Activated naive CD4-positive, alpha-beta T cell treated with anti-CD3 and anti-CD28 coated beads, Interleukin-2, amount 50 U/mL, for 72 hours (primary cell): Measurements from ENCODE around the gene RUNX2. TPM values are rescaled to one million over a fixed set of nuclear protein-coding genes. Genes with fewer than 3 reads are reported as not detected.

Experiments
- ATAC-seq, 2 donors: fragments of 150-1000 bp; cut with Tn5 transposase; 2 replicates each; pipeline ENCODE4 v1.10.0; 2021; ENCODE audit warnings: mild to moderate bottlenecking in 2 of 2, moderate library complexity in 2 of 2
- DNase-seq, 2 donors: peaks; one replicate each; pipeline ENCODE4 v3.0.0; 2021 to 2022; ENCODE audit warnings: low spot score in 2 of 2
- H3K27ac Mint-ChIP-seq, 2 donors: one replicate each; pipeline ENCODE4 v1.8.0; 2022; ENCODE audit warnings: mild to moderate bottlenecking in 2 of 2, mixed read lengths in 2 of 2
- H3K36me3 Mint-ChIP-seq, 2 donors: one replicate each; pipeline ENCODE4 v1.8.0; 2022; ENCODE audit warnings: mixed read lengths in 2 of 2
- H3K9me3 Mint-ChIP-seq, 2 donors: one replicate each; pipeline ENCODE4 v1.8.0; 2022; ENCODE audit warnings: mixed read lengths in 2 of 2
- total RNA-seq, 2 donors: library from RNA; stranded (reverse); gene quantifications; one replicate each; pipeline ENCODE4 v1.2.3, GENCODE V29; 2022

The RUNX2 gene
- total RNA-seq, 2 donors from 2014 or later: 9.5 to 20.8 TPM

GRCh38 chr6:45433533-45434380 is 105.6 kb downstream of the RUNX2 start:
- Mint-ChIP-seq H3K27ac (peak overlapping the region in 1 of 2 donors; percentile 57), H3K9me3 (no peaks in the 10 kb centered on the region), H3K36me3 (peaks cover 26 to 28% of the 10 kb centered on the region in 2 donors)
- ATAC-seq (no peak), DNase-seq (no peak)

- peak; percentile 35 to 46 for ATAC-seq
- peak overlapping the region in 1 of 2 donors; percentile 57 for H3K27ac Mint-ChIP-seq
- DNase-seq: no peak
- no peaks in the 10 kb centered on the region for H3K9me3 Mint-ChIP-seq
- peaks cover 24 to 30% of the 10 kb centered on the region in 2 donors for H3K36me3 Mint-ChIP-seq
These were observed 106.2 kb downstream of the RUNX2 start for GRCh38 chr6:45434381-45434700.

- Mint-ChIP-seq H3K27ac (peak overlapping the region; percentile 50 to 91), H3K36me3 (peaks cover 26 to 37% of the 10 kb centered on the region in 2 donors), H3K9me3 (no peaks in the 10 kb centered on the region)
- DNase-seq (peak in 1 of 2 donors; percentile 36), ATAC-seq (peak; percentile 96 to 97)
These were observed 108.7 kb downstream of the RUNX2 start for GRCh38 chr6:45436544-45437438.

GRCh38 chr6:45437439-45437815 is 109.3 kb downstream of the RUNX2 start:
- Mint-ChIP-seq H3K27ac (no peak overlapping the region), H3K9me3 (no peaks in the 10 kb centered on the region), H3K36me3 (peaks cover 28 to 37% of the 10 kb centered on the region in 2 donors)
- ATAC-seq (no peak), DNase-seq (no peak)

- H3K9me3 Mint-ChIP-seq: no peaks in the 10 kb centered on the region
- H3K36me3 Mint-ChIP-seq: peaks cover 35 to 37% of the 10 kb centered on the region in 2 donors
These were observed 110.0 kb downstream of the RUNX2 start for GRCh38 chr6:45438151-45438550.

GRCh38 chr6:45438849-45439406 is 110.8 kb downstream of the RUNX2 start:
- no peak for ATAC-seq
- Mint-ChIP-seq H3K36me3 (peaks cover 38 to 41% of the 10 kb centered on the region in 2 donors), H3K27ac (no peak overlapping the region), H3K9me3 (no peaks in the 10 kb centered on the region)
- DNase-seq: no peak

More at GRCh38 chr6:45438151-45438550, 110.0 kb downstream of the RUNX2 start:
- ATAC-seq: no peak
- H3K27ac Mint-ChIP-seq: no peak overlapping the region
- DNase-seq: no peak

GRCh38 chr6:45439459-45439858 is 111.3 kb downstream of the RUNX2 start:
- no peak for DNase-seq
- H3K9me3 Mint-ChIP-seq: no peaks in the 10 kb centered on the region
- peaks cover 33 to 41% of the 10 kb centered on the region in 2 donors for H3K36me3 Mint-ChIP-seq
- no peak for ATAC-seq
- H3K27ac Mint-ChIP-seq: no peak overlapping the region

- Mint-ChIP-seq H3K27ac (no peak overlapping the region), H3K9me3 (no peaks in the 10 kb centered on the region), H3K36me3 (peaks cover 33 to 41% of the 10 kb centered on the region in 2 donors)
- DNase-seq (no peak), ATAC-seq (no peak)
These were observed 111.8 kb downstream of the RUNX2 start for GRCh38 chr6:45439861-45440388.

- H3K9me3 Mint-ChIP-seq: no peaks in the 10 kb centered on the region
- DNase-seq: no peak
- ATAC-seq: peak; percentile 52 to 75
- peaks cover 33 to 35% of the 10 kb centered on the region in 2 donors for H3K36me3 Mint-ChIP-seq
- peak overlapping the region; percentile 21 to 81 for H3K27ac Mint-ChIP-seq
These were observed 113.8 kb downstream of the RUNX2 start for GRCh38 chr6:45441851-45442453.

- Mint-ChIP-seq H3K9me3 (no peaks in the 10 kb centered on the region), H3K36me3 (peaks cover 33 to 35% of the 10 kb centered on the region in 2 donors), H3K27ac (peak overlapping the region in 1 of 2 donors; percentile 25)
- ATAC-seq: no peak
- no peak for DNase-seq
These were observed 114.6 kb downstream of the RUNX2 start for GRCh38 chr6:45442716-45443115.

- peaks cover 30 to 50% of the 10 kb centered on the region in 2 donors for H3K36me3 Mint-ChIP-seq
- DNase-seq: no peak
These were observed 117.2 kb downstream of the RUNX2 start for GRCh38 chr6:45445364-45445748.

GRCh38 chr6:45445749-45446549 is 117.8 kb downstream of the RUNX2 start:
- peak overlapping the region in 1 of 2 donors; percentile 79 for H3K27ac Mint-ChIP-seq
- peak; percentile 72 for ATAC-seq
- no peaks in the 10 kb centered on the region for H3K9me3 Mint-ChIP-seq
- peaks cover 35 to 56% of the 10 kb centered on the region in 2 donors for H3K36me3 Mint-ChIP-seq
- peak in 1 of 2 donors; percentile 26 for DNase-seq

More at GRCh38 chr6:45445364-45445748, 117.2 kb downstream of the RUNX2 start:
- Mint-ChIP-seq H3K9me3 (no peaks in the 10 kb centered on the region), H3K27ac (peak overlapping the region in 1 of 2 donors; percentile 58)
- ATAC-seq: no peak

GRCh38 chr6:45447005-45447404 is 118.9 kb downstream of the RUNX2 start:
- DNase-seq (no peak), ATAC-seq (no peak)
- Mint-ChIP-seq H3K36me3 (peaks cover 37 to 56% of the 10 kb centered on the region in 2 donors), H3K9me3 (no peaks in the 10 kb centered on the region), H3K27ac (no peak overlapping the region)

GRCh38 chr6:45447716-45448115 is 119.6 kb downstream of the RUNX2 start:
- H3K27ac Mint-ChIP-seq: no peak overlapping the region
- no peak for ATAC-seq
- H3K36me3 Mint-ChIP-seq: peaks cover 37 to 51% of the 10 kb centered on the region in 2 donors
- no peak for DNase-seq
- H3K9me3 Mint-ChIP-seq: no peaks in the 10 kb centered on the region
